Muscle of arm (tissue), 12 donors: ENCODE measurements around the gene STAT3. TPM values are rescaled to one million over a fixed set of nuclear protein-coding genes. Genes with fewer than 3 reads are reported as not detected.
"Not testable (repeated sequence)": the region's sequence is repeated elsewhere in the genome, so short reads cannot be mapped to it uniquely, and the experiment has no call there.

Experiments used
- DNase-seq: peaks from one replicate; pipeline ENCODE4 v3.0.0-alpha.2; 2013
- polyA plus RNA-seq, 12 donors: library from polyadenylated mRNA; unstranded; fragments of 120-200 nt; gene quantifications; one replicate each; pipeline ENCODE4 v1.2.1, GENCODE V29; 2013; ENCODE audit not compliant: insufficient read length in 12 of 12

The STAT3 gene
- polyA plus RNA-seq, 12 donors, result 43.5 to 608 (median 52.9) TPM

DNA sequence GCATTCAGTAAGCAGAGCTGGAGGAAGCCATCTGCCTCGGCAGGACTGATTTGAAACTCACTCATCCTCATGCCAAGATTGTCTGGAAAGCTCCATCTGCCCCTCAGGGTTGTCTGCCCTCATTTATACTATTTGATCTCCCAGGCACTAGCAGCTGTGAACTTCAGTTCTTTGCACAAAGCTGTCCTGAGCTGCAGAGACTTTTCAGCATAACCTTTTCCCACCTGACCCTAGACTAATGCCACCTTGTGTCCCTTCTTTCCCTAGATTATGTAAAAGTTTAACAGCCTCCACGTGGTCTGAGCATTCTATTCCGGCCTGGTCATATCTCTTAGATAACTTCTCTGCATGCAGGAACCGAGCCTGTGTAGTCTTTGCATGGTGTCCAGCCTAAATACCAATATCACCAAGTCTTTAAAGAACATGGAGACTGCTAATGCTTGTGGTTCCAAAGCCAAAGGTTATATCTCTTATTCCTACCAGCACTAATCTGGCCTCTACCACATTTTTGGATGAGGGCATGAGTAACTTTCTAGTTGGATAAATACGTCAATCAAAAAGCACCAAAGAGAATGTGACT lies 70.9 kb downstream of the STAT3 start:
- DNase-seq, result no peak

DNA sequence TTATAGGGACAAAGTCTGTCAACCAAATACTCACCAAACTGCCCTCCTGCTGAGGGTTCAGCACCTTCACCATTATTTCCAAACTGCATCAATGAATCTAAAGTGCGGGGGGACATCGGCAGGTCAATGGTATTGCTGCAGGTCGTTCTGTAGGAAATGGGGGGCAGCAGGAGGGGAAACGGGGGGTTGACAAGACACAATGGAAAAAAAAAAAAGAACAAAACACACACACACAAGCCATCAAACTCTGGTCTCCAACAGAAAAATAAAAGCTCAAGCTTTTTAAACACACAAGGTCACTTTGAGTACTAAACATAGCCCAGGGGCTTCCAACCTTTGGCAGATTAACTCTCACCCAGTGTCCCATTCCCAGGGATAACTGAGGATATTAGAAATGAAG lies 71.5 kb downstream of the STAT3 start:
- no peak for DNase-seq

DNA sequence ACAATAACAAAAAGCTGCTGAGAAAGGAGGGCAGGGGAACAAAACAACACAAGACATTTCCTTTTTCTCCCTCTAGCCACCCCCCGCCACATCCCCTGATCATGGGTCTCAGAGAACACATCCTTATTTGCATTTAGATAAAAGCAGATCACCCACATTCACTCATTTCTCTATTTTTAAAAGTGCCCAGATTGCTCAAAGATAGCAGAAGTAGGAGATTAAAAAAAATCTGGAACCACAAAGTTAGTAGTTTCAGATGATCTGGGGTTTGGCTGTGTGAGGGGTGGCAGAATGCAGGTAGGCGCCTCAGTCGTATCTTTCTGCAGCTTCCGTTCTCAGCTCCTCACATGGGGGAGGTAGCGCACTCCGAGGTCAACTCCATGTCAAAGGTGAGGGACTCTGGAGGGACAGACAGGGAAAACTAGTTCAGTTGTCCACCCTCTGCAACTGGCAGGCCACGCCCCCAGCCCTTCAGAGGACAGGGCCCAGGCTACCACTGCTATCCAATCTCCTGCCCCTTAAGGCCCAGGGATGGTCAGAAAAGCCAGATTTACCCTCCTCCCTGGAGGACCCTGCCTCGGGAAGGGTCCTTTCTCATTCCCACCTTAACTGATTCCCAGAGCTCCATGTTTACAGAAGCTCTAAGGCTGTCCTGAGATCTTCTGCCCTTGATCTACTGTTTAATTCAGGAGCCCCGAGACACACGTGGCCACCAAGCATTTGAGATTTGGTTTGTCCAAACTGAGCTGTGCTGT lies 72.7 kb downstream of the STAT3 start:
- DNase-seq, result no peak

DNA sequence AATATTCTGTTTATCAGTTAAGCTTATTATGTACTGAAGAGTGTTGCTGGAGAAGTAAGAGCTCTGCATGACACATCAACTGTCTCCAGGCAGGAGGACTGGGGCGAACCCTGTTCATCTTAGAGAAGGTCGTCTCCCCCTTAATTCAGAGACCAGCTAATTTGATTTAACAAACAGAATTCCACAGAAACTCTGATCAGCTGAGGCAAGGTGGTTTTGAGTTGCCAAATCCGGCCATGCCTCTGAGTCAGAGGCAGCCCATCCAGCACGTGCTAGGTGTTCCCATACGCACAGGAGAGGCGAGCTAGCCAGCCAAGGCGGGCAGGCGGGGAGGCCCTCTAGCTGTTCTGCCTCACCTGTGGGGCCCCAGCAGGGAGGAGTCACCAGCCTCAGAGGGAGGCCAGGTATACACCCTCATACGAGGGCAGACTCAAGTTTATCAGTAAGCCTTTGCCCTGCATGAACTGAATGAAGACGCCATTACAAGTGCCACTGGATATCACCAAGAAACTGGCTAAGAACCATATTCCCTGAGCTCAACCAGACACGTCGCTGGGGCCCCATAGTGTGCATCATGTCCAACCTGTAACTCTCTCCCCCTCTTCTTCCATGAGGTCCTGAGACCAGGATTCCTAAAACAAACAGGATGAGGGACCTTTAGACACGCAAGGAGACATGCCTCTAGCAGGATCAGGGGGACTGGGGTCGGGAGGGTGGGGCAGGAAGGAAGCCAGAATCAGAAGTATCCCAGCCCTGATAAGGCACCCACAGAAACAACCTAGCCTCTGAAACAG lies 74.3 kb downstream of the STAT3 start:
- no peak for DNase-seq

DNA sequence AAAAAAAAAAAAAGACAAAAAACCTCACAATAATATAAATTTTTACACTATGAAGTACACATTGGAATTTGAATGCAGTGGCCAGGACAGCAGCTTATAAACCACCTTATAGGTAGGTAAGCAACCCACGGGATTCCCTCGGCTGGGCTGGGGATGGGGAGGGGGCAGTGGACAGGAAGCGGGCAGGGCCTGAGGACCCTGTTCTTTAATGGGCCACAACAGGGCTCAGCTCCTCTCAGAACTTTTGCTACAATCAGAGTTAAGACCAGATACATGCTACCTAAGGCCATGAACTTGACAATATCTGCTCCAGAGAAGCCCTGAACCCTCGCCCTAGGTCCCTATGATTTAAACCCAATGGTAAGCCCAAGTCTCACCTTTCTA lies 74.9 kb downstream of the STAT3 start:
- no peak for DNase-seq

DNA sequence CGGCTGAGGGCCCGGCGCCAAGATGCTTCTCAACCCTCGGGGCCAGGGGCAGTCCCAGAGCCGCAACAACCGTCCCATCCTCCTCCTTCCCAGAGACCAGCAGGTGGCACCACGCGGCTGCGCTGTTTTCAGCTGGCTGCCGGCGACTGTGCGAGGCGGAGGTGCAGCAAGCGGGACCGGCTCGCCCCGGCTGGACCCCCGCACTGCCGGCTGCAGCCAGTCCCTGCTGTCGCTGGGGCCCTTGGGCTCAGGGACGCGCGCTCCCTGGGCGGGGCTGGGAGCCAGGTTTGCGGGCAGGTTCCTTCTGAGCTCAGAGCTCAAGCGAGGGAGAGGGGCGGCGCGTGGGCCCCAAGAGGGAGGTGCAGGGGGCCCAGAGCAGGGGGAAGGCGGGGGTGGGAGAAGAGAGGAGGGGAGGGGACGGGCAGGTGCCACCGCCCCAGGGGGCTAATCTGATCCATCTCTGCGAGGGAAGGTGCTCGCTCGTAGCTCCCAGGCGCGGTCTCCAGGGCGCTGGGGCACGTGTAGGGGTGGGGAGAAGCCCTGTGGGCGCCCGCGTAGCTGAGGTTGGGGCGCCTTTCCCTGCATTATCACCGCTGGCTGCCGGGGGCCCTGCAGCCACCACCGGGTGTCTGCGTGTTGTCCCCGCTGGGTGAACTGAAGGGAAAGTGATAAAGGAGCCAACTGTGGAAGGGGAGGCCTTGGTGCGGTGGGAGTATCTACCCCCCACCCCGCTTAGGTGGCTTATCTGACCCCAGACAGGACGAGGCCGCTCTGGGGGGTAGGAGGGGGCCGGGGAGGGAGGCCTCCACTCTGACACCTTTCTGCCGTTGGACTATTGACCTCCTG lies 75.7 kb downstream of the STAT3 start:
- DNase-seq, result peak; percentile 78

DNA sequence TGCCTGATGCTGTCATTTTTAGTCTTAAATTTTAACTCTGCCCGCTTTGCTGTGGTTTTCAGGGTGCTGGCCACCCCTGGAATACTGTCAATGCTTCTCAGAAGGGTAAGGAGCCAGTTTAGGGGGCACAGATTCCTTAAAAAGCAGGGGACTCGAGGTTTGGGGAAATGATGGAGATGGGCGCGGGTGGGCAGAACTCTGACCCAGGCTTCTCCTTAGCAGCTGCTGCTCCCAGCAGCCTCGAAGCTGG lies 76.3 kb downstream of the STAT3 start:
- no peak for DNase-seq

DNA sequence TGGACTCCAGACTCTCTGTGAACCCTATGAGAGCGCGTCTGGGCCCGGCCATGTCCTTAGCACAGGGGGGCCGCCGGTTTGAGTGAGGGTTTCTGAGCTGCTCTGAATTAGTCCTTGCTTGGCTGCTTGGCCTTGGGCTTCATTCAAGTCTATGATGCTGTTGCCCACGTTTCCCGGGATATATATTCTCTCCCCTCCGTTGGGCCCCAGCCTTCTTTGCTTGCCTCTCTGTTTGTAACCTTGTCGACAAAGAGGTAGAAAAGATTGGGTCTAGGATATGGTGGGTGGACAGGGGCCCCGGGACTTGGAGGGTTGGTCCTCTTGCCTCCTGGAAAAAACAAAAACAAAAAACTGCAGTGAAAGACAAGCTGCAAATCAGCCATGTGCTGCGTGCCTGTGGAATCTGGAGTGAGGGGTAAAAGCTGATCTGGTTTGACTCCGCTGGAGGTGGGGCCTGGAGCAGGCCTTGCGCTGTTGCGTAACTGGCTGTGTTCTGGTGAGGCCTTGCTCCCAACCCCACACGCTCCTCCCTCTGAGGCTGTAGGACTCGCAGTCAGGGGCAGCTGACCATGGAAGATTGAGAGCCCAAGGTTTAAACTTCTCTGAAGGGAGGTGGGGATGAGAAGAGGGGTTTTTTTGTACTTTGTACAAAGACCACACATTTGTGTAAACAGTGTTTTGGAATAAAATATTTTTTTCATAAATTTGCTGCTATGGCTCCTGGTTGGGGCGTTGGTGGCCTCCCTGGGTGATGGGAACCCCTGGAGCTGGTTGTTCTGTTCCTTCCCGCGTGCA lies 76.8 kb downstream of the STAT3 start:
- peak; percentile 92 for DNase-seq

DNA sequence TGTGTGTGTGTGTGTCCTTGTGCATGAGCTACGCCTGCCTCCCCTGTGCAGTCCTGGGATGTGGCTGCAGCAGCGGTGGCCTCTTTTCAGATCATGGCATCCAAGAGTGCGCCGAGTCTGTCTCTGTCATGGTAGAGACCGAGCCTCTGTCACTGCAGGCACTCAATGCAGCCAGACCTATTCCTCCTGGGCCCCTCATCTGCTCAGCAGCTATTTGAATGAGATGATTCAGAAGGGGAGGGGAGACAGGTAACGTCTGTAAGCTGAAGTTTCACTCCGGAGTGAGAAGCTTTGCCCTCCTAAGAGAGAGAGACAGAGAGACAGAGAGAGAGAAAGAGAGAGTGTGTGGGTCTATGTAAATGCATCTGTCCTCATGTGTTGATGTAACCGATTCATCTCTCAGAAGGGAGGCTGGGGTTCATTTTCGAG lies 77.4 kb downstream of the STAT3 start:
- DNase-seq, result no peak

DNA sequence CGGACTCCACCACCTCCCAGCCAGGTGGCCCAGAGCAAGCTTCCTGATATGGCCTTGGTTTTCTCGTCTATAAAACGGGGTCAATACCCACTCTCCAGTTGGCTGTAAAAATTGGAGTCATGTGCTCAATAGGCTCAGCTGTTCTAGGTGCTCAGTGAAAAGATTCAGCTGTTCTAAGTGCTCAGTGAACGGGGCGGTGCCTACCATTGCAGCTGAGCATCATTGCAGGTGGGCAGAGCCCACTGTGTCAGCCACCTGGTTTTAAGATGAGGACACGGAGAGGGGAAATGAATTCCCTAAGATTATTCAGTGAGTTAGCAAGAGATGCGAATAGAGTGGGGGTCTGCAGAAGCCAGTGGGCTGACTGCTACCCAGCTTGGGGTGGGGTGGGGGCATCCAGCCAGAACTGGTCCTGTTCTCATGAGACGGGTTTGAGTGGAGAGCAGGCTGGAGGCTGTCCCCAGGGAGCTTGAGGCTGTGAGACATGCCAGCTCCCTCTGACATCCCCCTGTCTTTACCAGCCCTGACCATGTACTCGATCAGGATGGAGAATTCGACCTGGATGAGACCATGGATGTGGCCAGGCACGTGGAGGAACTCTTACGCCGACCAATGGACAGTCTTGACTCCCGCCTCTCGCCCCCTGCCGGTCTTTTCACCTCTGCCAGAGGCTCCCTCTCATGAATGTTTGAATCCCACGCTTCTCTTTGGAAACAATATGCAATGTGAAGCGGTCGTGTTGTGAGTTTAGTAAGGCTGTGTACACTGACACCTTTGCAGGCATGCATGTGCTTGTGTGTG lies 78.1 kb downstream of the STAT3 start:
- DNase-seq, result no peak

DNA sequence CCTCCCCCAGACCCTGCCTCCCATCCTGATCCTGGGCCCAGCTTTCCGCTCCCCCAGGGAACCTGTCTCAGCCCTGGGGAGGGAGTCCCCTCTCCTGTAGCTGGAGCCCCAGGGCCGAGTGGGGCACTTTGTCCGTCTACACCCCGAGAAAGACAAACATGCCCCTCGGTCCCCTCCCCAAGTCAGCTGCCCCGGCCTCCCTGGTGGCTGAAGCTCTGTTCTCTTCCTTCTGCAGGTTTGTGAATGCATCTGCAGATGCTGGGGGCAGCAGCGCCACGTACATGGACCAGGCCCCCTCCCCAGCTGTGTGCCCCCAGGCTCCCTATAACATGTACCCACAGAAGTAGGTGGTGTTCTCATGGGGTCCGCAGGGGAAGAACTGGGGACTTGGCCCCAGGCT lies 79.1 kb downstream of the STAT3 start:
- DNase-seq, result no peak

DNA sequence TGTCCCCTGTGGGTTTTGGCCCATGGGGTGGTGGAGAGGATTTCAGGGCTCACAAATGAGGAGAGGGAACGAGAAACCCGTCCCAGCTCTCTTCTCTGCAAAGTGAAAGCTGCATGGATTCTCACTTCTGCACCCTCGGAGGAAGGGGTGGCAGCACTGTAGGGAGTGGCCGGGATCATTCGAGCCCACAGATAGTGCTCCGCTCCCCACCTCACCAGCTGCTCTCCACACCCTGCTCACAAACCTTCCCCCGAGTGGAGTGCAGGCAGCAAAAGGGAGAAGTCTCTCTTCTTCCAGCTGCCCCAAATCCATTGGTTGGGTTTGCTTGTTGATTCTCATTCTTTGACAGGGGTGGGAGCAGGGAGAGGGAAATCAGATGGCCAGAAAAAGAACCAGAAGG lies 79.8 kb downstream of the STAT3 start:
- no peak for DNase-seq

DNA sequence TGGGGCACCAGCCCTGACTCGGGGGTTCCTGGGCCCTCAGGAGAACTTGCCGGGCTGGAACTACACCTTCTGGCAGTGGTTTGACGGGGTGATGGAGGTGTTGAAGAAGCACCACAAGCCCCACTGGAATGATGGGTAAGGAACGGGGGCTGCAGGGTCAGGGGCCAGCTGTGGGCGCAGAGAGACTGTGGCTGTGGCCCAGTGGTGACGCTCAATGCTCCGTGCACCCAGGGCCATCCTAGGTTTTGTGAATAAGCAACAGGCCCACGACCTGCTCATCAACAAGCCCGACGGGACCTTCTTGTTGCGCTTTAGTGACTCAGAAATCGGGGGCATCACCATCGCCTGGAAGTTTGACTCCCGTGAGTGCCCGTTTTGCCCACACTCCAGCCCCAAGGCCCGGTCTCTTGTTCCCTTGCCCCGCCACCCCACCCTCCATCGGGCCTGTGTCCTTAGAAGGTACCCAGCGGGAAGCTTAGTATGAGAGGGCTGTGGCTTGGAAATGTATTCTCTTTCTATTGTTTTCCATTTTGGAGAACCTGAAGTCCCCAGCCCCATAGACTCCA lies 80.8 kb downstream of the STAT3 start:
- no peak for DNase-seq

DNA sequence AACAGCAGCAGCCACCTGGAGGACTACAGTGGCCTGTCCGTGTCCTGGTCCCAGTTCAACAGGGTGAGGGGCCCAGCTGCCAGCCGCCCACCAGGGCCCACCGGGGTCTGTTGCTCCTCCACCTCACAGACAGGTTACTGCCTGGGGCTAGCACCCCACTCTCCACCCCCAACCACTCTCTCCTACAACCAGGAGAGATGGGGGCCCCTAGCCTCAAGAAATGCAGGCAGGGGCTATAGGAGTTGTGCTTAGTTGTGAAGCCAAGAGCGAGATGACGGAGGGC lies 81.9 kb downstream of the STAT3 start:
- DNase-seq, result no peak

DNA sequence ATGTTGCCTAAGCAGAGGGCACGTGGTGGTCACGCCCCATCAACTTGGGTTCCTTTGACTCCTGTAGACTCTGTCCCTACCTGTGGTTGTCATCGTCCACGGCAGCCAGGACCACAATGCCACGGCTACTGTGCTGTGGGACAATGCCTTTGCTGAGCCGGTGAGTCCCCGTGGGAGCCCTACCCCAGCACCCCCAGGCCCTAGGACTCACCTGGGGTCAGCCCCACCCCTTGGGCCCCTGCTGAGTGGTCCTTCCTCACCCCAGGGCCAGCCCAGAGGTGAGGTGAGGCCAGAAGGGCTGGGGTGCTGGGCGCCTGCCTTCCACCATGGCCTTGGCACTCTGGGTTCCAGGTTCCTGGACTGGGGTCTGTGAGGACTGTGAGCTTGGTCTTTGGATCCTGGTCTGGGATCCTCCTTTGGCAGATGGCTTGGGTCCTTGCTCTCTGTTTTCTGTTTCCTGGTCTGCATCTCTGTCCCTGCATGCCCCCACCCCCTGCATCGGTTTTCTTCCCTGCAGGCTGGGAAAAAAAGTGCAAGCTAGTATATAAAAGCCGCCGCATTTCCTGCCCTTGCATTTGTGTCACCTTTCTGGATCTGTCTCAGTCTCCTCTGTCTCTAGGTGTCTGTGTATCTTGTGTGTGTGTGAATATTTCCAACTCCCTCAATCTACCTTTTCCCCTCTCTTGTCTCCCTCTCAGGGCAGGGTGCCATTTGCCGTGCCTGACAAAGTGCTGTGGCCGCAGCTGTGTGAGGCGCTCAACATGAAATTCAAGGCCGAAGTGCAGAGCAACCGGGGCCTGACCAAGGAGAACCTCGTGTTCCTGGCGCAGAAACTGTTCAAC lies 82.5 kb downstream of the STAT3 start:
- no peak for DNase-seq

DNA sequence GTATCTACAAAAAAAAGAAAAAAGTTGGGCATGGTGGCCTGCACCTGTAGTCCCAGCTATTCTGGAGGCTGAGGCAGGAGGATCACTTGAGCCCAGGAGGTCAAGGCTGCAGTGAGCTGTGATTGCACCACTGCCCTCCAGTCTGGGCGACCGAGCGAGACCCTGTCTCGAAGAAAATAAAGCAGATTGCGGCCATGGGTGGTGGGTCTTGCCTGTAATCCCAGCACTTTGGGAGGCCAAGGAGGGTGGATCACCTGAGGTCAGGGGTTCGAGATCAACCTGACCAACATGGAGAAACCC lies 83.3 kb downstream of the STAT3 start:
- not testable (repeated sequence) for DNase-seq

DNA sequence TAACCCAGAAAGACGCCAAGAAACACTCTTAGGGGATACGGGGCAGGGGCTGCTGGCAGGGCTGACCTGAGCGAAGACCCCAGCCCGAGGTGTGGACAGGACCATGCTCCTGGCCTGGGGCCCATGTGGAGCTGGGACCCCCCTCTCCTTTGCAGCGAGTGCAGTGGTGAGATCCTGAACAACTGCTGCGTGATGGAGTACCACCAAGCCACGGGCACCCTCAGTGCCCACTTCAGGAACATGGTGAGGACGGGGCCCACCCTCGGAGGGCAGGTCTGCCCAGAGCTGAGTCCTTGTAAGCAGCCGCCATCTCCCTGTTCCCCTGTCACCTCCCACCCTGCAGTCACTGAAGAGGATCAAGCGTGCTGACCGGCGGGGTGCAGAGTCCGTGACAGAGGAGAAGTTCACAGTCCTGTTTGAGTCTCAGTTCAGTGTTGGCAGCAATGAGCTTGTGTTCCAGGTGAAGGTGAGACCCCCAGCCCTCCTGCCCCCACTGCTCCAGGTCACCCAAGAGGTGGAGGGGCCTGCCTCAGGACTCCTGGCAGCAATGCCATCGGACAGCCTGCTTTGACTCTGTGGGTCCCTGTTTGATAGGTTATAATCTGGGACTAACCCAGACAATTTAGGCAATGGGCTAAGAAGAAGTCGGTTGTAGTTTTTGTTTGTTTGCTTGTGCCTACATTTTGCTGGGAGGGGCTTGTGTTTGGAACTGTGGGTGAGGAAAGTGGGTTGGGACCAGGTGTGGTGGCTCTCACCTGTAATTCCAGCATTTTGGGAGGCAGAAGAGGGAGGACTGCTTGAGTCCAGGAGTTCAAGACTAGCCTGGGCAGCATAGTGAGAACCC lies 83.8 kb downstream of the STAT3 start:
- no peak for DNase-seq

DNA sequence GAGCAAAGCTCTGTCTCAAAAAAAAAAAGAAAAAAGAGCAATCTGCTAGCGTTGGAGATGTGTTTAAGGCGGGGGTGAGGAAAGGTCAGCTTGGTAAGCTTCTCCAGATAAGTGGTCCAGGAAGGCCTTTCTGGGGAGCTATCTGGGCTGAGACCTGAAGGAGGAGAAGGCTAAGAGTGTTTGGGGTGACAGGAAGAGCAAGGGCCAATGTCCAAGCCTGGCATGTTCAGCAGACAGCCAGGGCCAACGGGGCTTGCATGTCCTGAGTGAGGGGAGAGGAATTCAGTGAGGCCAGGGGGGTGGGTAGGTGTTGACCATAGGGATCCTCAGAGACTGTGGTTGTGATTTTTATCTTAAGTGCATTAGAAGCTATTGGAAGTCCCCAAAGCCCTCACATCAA lies 84.5 kb downstream of the STAT3 start:
- no peak for DNase-seq

DNA sequence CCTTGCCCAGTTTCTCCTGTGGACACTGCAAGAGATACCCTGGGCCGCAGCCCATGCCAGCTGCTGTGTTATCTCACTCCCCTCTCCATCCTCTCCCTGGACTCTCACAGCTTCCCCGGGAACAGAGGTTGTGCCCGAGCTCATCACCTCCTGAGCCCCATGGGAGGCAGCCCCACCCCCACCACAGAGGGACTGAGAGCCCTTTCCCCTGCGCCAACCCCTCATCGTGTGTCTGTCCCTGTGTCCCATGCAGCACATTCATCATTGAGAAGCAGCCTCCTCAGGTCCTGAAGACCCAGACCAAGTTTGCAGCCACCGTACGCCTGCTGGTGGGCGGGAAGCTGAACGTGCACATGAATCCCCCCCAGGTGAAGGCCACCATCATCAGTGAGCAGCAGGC lies 87.2 kb downstream of the STAT3 start:
- no peak for DNase-seq
